HFFc6 (cell line): ENCODE results near the gene C5AR2. TPM values are rescaled to one million over a fixed set of nuclear protein-coding genes. Genes with fewer than 3 reads are reported as not detected.
"Not testable (repeated sequence)": the region's sequence is repeated elsewhere in the genome, so short reads cannot be mapped to it uniquely, and the experiment has no call there.

Experiments
- DNase-seq: peaks from one replicate; pipeline ENCODE4 v3.0.0-alpha.2; 2018
- H3K27ac Mint-ChIP-seq: 2 replicates; pipeline ENCODE4 v1.8.0; 2020; ENCODE audit warnings: mild to moderate bottlenecking, mixed read lengths
- H3K27me3 Mint-ChIP-seq: 2 replicates; pipeline ENCODE4 v1.8.0; 2021; ENCODE audit warnings: mild to moderate bottlenecking, moderate library complexity, mixed read lengths; ENCODE audit not compliant: insufficient read depth
- H3K36me3 Mint-ChIP-seq: 2 replicates; pipeline ENCODE4 v1.8.0; 2021; ENCODE audit warnings: low read depth, mixed read lengths
- H3K4me1 Mint-ChIP-seq: 2 replicates; pipeline ENCODE4 v1.8.0; 2020; ENCODE audit warnings: low read depth, mixed read lengths
- H3K4me3 Mint-ChIP-seq: 2 replicates; pipeline ENCODE4 v1.8.0; 2020; ENCODE audit warnings: mild to moderate bottlenecking, moderate library complexity, mixed read lengths
- H3K9me3 Mint-ChIP-seq: 2 replicates; pipeline ENCODE4 v1.8.0; 2020; ENCODE audit warnings: mild to moderate bottlenecking, mixed read lengths
- CTCF ChIP-seq: fragments of 200-600 bp; sonication (generic); IDR thresholded peaks from 2 replicates; pipeline ENCODE4 v1.5.0; 2021; ENCODE audit warnings: antibody characterized with exemption, mild to moderate bottlenecking
- total RNA-seq, 6 experiments: library from RNA; stranded (reverse); fragmentation: NEBNext Ultra II Directional; extraction: Animal tissue kit (Norgen Biotek cat#: 25700); gene quantifications; 2 replicates in 1 of 6; 3 replicates in 5 of 6; pipeline ENCODE4 v1.2.3, GENCODE V29; 2021

The C5AR2 gene
- total RNA-seq, 6 experiments from 2014 or later = 0.03 to 0.14 (median 0.05) TPM; not detected in 2

GRCh38 chr19:47340477-47341208 is 8.7 kb downstream of the C5AR2 start:
- Mint-ChIP-seq H3K4me3 (no peak overlapping the region), H3K4me1 (0 out of 2 replicates have a peak, but pooled peaks cover 5% of the 10 kb centered on the region), H3K9me3 (no peaks in the 10 kb centered on the region), H3K27me3 (peaks cover 14% of the 10 kb centered on the region), H3K36me3 (no peaks in the 10 kb centered on the region), H3K27ac (no peak overlapping the region)
- DNase-seq = no peak
- TF ChIP-seq CTCF = no peak

GRCh38 chr19:47341734-47342133 is 9.8 kb downstream of the C5AR2 start:
- no peak overlapping the region for H3K4me3 Mint-ChIP-seq
- peaks cover 19% of the 10 kb centered on the region for H3K27me3 Mint-ChIP-seq
- no peaks in the 10 kb centered on the region for H3K9me3 Mint-ChIP-seq
- no peaks in the 10 kb centered on the region for H3K36me3 Mint-ChIP-seq
- DNase-seq = no peak
- H3K27ac Mint-ChIP-seq = no peak overlapping the region
- 0 out of 2 replicates have a peak, but pooled peaks cover under 1% of the 10 kb centered on the region for H3K4me1 Mint-ChIP-seq
- no peak for TF ChIP-seq CTCF

GRCh38 chr19:47343194-47343802 is 11.3 kb downstream of the C5AR2 start:
- 0 out of 2 replicates have a peak, but pooled peaks cover under 1% of the 10 kb centered on the region for H3K4me1 Mint-ChIP-seq
- no peaks in the 10 kb centered on the region for H3K36me3 Mint-ChIP-seq
- H3K4me3 Mint-ChIP-seq = no peak overlapping the region
- no peak for DNase-seq
- no peak overlapping the region for H3K27ac Mint-ChIP-seq
- peaks cover 19% of the 10 kb centered on the region for H3K27me3 Mint-ChIP-seq
- H3K9me3 Mint-ChIP-seq = no peaks in the 10 kb centered on the region
- TF ChIP-seq CTCF = no peak

GRCh38 chr19:47344425-47344824 is 12.4 kb downstream of the C5AR2 start:
- H3K27me3 Mint-ChIP-seq = peaks cover 22% of the 10 kb centered on the region
- no peaks in the 10 kb centered on the region for H3K9me3 Mint-ChIP-seq
- DNase-seq = no peak
- no peak overlapping the region for H3K4me3 Mint-ChIP-seq
- H3K27ac Mint-ChIP-seq = no peak overlapping the region
- TF ChIP-seq CTCF = no peak
- H3K36me3 Mint-ChIP-seq = peaks cover 4% of the 10 kb centered on the region
- H3K4me1 Mint-ChIP-seq = peaks cover 8% of the 10 kb centered on the region

- H3K4me1 Mint-ChIP-seq = peaks cover 24% of the 10 kb centered on the region
- peaks cover 20% of the 10 kb centered on the region for H3K27me3 Mint-ChIP-seq
- H3K4me3 Mint-ChIP-seq, DNase-seq, H3K27ac Mint-ChIP-seq, H3K9me3 Mint-ChIP-seq: not testable (repeated sequence)
- peaks cover 17% of the 10 kb centered on the region for H3K36me3 Mint-ChIP-seq
These were observed 14.0 kb downstream of the C5AR2 start for GRCh38 chr19:47346024-47346423.
